ENCODE measurements around the gene EMD.
A peak's percentile ranks its signal among the peaks of the same experiment; 100 is the strongest.
"Not testable (repeated sequence)": the region's sequence is repeated elsewhere in the genome, so short reads cannot be mapped to it uniquely, and the experiment has no call there.

Gene EMD

GRCh38 chrX:154396973-154397887 is 18.1 kb downstream of the EMD start:
- POLR2A ChIA-PET, result interaction anchor here (1.0 to 1.1 kb wide), 3 partner anchors 14 to 26 kb away, joined by 3 to 4 read pairs (median 4); partner anchors contain the start of gene EMD
- CTCF ChIA-PET, result interaction anchor here (0.6 to 3.0 kb wide), 5 partner anchors 14 to 130 kb away, joined by 3 to 12 read pairs (median 4); partner anchors contain the start of genes FLNA, TAFAZZIN and UBL4A
- no peak for TF ChIP-seq CTCF (IDR thresholded peaks at IDR 0.05; ENCODE audit: control extremely low read depth, extremely low read depth, low read depth, missing control alignments)
- peak; percentile 54 for DNase-seq (ENCODE audit: extremely low spot score)

- ChIA-PET CTCF (interaction anchor here (0.6 to 3.0 kb wide), 10 partner anchors 13 to 384 kb away, joined by 3 to 12 read pairs (median 4); partner anchors contain the start of genes EMD, FLNA, TAFAZZIN and UBL4A), POLR2A (interaction anchor here (1.0 to 1.1 kb wide), 3 partner anchors 14 to 27 kb away, joined by 3 to 4 read pairs (median 4); partner anchors contain the start of gene EMD)
- DNase-seq (ENCODE audit: extremely low spot score), result peak; percentile 92
- TF ChIP-seq CTCF (IDR thresholded peaks at IDR 0.05; ENCODE audit: control extremely low read depth, extremely low read depth, low read depth, missing control alignments), result no peak
Observed at GRCh38 chrX:154397888-154398667, 19.0 kb downstream of the EMD start, which contains the start of gene RPL10. Gene RPL10, plus strand, starts transcription at chrX:154398377. Its CDS starts 143 bp downstream, at chrX:154398520.

- CTCF ChIA-PET, result interaction anchor here (0.7 to 3.0 kb wide), 10 partner anchors 12 to 385 kb away, joined by 3 to 12 read pairs (median 4); partner anchors contain the start of genes EMD, FLNA and TAFAZZIN
- peak; percentile 50 for DNase-seq (ENCODE audit: extremely low spot score)
- POLR2A ChIA-PET, result interaction anchor here (1.2 to 1.5 kb wide), 2 partner anchors 13 to 91 kb away, joined by 3 to 4 read pairs; partner anchors contain the start of gene SLC10A3
- TF ChIP-seq CTCF (IDR thresholded peaks at IDR 0.05; ENCODE audit: control extremely low read depth, extremely low read depth, low read depth, missing control alignments), result peak; percentile 64
Observed at GRCh38 chrX:154398668-154399526, 19.8 kb downstream of the EMD start.

- ChIA-PET POLR2A (interaction anchor here (1.2 to 1.5 kb wide), 2 partner anchors 12 to 90 kb away, joined by 3 to 4 read pairs; partner anchors contain the start of gene SLC10A3), CTCF (interaction anchor here (1.7 to 3.0 kb wide), 6 partner anchors 11 to 386 kb away, joined by 4 to 12 read pairs (median 6); partner anchors contain the start of genes EMD, FLNA and TAFAZZIN)
- TF ChIP-seq CTCF (IDR thresholded peaks at IDR 0.05; ENCODE audit: control extremely low read depth, extremely low read depth, low read depth, missing control alignments), result no peak
- DNase-seq (ENCODE audit: extremely low spot score), result no peak
Observed at GRCh38 chrX:154399527-154400368, 20.7 kb downstream of the EMD start.

- ChIA-PET POLR2A (interaction anchor here (1.5 kb wide), 1 partner anchor 12 kb away, joined by 3 read pairs; no protein-coding TSS in a partner anchor), CTCF (interaction anchor here (1.8 to 3.0 kb wide), 3 partner anchors 27 to 134 kb away, joined by 4 to 9 read pairs (median 9); partner anchors contain the start of gene FLNA)
- not testable (repeated sequence) for DNase-seq (ENCODE audit: extremely low spot score)
Observed at GRCh38 chrX:154400369-154400817, 21.3 kb downstream of the EMD start.
